ENCODE measurements around the gene SLC66A2.
"Not testable (repeated sequence)": the region's sequence is repeated elsewhere in the genome, so short reads cannot be mapped to it uniquely, and the experiment has no call there.

The SLC66A2 gene

DNA sequence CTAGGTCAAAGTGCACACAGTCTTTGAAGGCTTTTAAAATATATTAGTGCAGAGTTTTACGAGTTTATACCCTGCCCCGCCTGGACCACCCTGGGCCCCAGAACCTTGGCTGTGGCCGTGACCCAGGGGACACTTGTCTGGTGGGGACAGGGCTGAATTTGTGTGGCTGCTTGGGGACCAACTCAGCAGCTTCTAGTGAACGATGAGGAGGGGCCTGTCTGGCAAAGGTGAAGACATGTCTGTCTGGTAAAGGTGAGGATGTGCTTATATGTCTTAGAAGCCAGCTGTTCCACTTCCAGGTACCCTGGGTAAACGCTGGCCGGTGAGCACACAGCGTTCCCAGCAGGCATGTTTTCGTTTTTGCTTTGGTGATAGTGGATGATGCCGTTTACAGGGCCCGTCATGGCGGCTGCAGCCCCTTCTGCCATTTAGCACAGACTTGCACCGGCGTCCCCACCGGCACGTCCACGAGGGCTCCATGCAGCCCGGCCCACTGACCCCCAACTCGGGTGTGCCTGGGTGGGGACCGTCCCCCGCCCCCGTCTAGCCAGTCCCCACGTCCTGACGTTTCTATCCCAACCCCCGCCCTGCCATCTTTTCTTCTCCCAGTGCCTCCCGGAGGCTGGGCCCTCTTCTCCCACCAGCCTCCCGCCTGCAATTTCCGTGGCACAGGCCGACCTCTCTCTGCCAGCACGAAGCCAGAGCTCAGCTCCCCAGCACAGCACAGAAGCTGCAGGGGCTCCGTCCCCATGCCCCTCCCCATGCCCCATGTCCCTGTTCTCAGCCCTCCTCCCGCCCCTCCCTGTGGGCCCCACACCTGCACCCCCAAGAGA lies 67.8 kb downstream of the SLC66A2 start:
- H3K4me3 ChIP-seq (ENCODE audit: low read length) = no peak overlapping the region
- no peak for DNase-seq (ENCODE audit: low read depth)
- TF ChIP-seq, protein P1, sequence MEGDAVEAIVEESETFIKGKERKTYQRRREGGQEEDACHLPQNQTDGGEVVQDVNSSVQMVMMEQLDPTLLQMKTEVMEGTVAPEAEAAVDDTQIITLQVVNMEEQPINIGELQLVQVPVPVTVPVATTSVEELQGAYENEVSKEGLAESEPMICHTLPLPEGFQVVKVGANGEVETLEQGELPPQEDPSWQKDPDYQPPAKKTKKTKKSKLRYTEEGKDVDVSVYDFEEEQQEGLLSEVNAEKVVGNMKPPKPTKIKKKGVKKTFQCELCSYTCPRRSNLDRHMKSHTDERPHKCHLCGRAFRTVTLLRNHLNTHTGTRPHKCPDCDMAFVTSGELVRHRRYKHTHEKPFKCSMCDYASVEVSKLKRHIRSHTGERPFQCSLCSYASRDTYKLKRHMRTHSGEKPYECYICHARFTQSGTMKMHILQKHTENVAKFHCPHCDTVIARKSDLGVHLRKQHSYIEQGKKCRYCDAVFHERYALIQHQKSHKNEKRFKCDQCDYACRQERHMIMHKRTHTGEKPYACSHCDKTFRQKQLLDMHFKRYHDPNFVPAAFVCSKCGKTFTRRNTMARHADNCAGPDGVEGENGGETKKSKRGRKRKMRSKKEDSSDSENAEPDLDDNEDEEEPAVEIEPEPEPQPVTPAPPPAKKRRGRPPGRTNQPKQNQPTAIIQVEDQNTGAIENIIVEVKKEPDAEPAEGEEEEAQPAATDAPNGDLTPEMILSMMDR (conservative IDR thresholded peaks at IDR 0.05; ENCODE audit: low read depth, low read length) = no peak

DNA sequence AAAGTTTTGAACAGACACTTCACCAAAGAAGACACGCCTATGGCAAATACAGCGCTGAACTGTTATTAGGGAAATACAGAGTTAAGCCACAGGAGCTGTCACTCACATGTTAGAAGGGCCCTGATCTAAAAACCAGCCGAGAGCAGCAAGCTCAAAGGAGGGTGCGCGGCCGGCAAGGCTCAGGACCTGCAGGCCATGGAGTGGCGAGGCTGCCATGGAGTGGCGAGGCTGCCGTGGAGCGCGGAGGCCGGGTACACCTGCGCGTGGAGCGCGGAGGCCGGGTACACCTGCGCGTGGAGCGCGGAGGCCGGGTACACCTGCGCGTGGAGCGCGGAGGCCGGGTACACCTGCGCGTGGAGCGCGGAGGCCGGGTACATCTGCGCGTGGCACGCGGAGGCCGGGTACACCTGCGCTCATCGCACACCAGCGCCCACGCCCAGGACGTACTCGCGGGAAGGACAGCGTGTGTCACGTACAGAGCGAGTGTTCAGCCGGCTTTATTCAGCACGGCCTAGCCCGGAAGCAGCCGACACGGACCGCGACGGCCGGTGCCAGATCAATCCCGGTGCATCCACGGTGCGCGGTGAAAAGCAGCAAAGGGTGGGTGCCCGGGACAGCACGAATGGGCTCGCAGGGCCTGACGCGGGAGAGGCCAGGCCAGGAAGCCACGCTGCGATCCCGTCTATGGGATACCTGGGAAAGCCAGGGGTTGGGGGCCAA lies 68.8 kb downstream of the SLC66A2 start:
- H3K4me3 ChIP-seq (ENCODE audit: low read length) = no peak overlapping the region
- TF ChIP-seq, protein P1 (conservative IDR thresholded peaks at IDR 0.05; ENCODE audit: low read depth, low read length) = no peak
- DNase-seq (ENCODE audit: low read depth) = no peak

DNA sequence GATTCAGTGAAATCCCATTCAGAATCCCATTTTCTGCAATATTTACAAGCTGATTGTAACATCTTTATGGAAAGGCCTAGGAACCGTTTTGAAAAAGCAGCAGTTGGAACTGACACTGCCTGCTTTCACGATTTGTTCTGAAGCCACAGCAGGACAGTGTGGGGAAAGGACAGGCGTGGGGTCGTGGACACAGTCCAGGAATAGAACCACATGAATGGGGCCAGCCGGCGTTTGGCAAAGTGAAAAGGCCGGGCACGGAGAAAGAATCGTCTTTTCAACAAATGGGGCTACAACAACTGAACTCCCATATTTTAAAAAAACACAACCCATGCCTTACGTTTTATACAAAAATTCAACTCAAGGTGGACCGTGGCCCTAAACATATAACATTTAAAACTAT lies 69.8 kb downstream of the SLC66A2 start:
- no peak overlapping the region for H3K4me3 ChIP-seq (ENCODE audit: low read length)
- TF ChIP-seq, protein P1 (conservative IDR thresholded peaks at IDR 0.05; ENCODE audit: low read depth, low read length) = no peak
- no peak for DNase-seq (ENCODE audit: low read depth)

DNA sequence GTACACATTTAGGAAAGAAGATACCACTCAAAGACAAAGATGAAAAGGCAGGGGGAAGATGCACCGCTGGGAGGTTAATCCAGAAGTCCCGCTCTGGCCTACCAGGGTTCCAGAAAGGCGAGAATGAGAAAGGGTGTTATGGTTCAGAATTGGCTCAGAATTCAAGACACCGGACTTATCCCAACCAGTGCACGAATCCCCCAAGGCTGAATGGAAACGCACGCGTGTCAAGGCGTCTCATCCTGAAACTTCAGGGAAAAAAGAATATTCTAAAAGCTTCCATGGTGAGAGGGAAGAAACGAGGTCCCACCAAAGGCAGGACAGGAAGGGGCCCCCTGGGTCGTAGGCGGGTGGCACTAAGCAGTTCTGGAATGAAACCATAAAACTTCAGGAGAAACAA lies 71.9 kb downstream of the SLC66A2 start:
- no peak overlapping the region for H3K4me3 ChIP-seq (ENCODE audit: low read length)
- no peak for DNase-seq (ENCODE audit: low read depth)
- TF ChIP-seq, protein P1 (conservative IDR thresholded peaks at IDR 0.05; ENCODE audit: low read depth, low read length) = no peak

DNA sequence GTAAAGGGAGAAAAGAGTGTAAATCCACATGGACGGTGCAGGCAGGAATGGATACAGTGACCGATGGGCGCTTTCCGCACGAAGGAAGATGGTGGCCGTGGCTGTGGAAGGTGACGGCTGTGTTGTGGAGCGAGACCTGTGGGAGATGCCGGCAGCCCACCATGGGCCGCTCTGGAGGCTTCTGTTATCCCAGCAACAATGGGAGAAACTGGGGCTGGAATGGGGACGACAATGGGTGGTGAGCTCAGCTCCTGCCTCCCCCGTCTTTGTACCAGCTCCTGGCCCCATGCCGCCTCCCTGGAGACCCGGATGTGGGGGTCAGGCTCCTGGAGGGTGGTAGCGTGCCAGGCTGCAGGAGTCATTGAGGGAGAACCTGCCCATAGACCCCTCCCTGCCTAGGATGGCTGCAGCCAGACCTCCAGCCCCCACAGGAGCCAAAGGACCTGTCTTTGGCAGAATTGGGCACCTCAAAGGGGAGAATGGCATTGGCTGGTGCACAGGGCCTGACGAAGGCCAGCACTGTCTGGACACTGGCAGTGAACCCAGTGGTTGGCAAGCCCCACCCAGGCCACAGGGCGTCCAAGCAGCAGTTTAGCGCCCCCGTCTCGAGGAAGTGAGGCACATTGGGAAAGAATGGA lies 72.6 kb downstream of the SLC66A2 start:
- H3K4me3 ChIP-seq (ENCODE audit: low read length) = no peak overlapping the region
- TF ChIP-seq, protein P1 (conservative IDR thresholded peaks at IDR 0.05; ENCODE audit: low read depth, low read length) = no peak
- no peak for DNase-seq (ENCODE audit: low read depth)

DNA sequence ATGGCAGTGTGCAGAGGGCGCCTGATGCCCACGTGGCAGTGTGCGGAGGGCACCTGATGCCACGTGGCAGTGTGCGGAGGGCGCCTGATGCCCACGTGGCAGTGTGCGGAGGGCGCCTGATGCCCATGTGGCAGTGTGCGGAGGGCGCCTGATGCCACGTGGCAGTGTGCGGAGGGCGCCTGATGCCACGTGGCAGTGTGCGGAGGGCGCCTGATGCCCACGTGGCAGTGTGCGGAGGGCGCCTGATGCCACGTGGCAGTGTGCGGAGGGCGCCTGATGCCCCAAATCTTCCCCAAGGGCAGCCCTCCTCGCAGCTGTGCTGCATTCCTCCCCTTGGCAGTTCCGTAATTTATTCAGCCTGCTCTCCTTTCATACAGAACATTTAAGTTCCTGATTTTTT lies 73.2 kb downstream of the SLC66A2 start:
- not testable (repeated sequence) for DNase-seq (ENCODE audit: low read depth); H3K4me3 ChIP-seq (ENCODE audit: low read length)

All from retinal pigment epithelial cell (primary cell).